Transverse colon (tissue), 3 donors: Measurements from ENCODE around the gene AKT1.
"Not testable (repeated sequence)": the region's sequence is repeated elsewhere in the genome, so short reads cannot be mapped to it uniquely, and the experiment has no call there.

Source experiments
- EP300 ChIP-seq: sonication (generic); formaldehyde crosslinking; IDR thresholded peaks from one replicate; pipeline ENCODE4 v1.6.1; 2017; ENCODE audit warnings: antibody characterized with exemption, low read depth
- TF ChIP-seq, protein P1 (sequence below), 5 experiments: fragments of 200-600 bp in 3 of 5; fragments of 450-650 bp in 2 of 5; sonication (generic) in 3 of 5; IDR thresholded peaks; 1 replicate in 2 of 5; 2 replicates in 3 of 5; pipeline ENCODE4 v1.5.1; 2016 to 2017; ENCODE audit warnings: antibody characterized with exemption in 5 of 5, inconsistent platforms in 3 of 5, mild to moderate bottlenecking in 2 of 5, moderate library complexity in 1 of 5

DNA sequence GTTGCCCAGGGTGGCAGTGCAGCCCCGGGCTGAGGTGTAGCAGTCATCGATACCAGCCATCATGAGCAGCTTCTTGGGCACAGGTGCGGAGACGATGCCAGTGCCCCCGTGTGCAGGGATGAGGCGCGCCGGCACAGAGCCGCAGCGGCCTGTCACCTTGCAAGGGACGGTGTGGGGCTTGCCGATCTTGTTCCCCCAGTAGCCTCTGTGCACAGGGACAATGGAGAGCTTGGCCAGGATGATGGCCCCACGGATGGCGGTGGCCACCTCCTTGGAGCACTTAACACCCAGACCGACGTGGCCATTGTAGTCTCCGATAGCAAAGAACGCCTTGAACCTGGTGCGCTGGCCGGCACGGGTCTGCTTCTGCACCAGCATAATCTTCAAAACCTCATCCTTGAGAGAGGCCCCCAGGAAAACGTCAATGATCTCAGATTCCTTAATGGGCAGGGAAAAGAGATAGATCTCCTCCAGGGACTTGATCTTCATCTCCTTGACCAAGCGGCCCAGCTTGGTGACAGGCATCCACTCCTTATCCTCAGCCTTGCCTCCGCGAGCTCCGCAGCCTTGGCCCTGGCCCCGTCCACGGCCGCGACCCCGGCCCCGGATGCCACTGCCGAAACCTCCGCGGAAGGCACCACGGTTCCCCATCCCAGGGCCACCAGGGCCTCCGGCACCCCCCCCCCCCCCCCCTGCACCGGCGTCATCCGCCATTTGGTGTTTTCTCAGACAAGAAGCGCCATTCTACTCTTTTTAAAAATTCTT, 40.8 kb upstream of the AKT1 start:
- TF ChIP-seq, protein P1, sequence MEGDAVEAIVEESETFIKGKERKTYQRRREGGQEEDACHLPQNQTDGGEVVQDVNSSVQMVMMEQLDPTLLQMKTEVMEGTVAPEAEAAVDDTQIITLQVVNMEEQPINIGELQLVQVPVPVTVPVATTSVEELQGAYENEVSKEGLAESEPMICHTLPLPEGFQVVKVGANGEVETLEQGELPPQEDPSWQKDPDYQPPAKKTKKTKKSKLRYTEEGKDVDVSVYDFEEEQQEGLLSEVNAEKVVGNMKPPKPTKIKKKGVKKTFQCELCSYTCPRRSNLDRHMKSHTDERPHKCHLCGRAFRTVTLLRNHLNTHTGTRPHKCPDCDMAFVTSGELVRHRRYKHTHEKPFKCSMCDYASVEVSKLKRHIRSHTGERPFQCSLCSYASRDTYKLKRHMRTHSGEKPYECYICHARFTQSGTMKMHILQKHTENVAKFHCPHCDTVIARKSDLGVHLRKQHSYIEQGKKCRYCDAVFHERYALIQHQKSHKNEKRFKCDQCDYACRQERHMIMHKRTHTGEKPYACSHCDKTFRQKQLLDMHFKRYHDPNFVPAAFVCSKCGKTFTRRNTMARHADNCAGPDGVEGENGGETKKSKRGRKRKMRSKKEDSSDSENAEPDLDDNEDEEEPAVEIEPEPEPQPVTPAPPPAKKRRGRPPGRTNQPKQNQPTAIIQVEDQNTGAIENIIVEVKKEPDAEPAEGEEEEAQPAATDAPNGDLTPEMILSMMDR (IDR thresholded peaks at IDR 0.05) = not testable (repeated sequence)
- TF ChIP-seq EP300 = not testable (repeated sequence)
